HG03039 (cell line): ENCODE measurements around the gene KRT81.
"Not testable (repeated sequence)": the region's sequence is repeated elsewhere in the genome, so short reads cannot be mapped to it uniquely, and the experiment has no call there.

ENCODE experiments used
- ATAC-seq: cut with Tn5 transposase; IDR thresholded peaks from one replicate; pipeline ENCODE4 v1.9.1; 2021; ENCODE audit warnings: mild to moderate bottlenecking, moderate library complexity; ENCODE audit not compliant: unreplicated experiment

Gene KRT81

GRCh38 chr12:52278575-52279421, 12.5 kb downstream of the KRT81 start:
- peak; percentile 76 for ATAC-seq

GRCh38 chr12:52277486-52278245, 13.7 kb downstream of the KRT81 start:
- no peak for ATAC-seq

- ATAC-seq: no peak
Observed at GRCh38 chr12:52275686-52276085, 15.6 kb downstream of the KRT81 start.

- ATAC-seq: no peak
Observed at GRCh38 chr12:52274521-52275120, 16.7 kb downstream of the KRT81 start, which contains the start of gene KRT86. Gene KRT86, plus strand, starts transcription at chr12:52274645. Its CDS starts 27,272 bp downstream, at chr12:52301917.

GRCh38 chr12:52271158-52271557, 20.2 kb downstream of the KRT81 start:
- no peak for ATAC-seq

- ATAC-seq: no peak
Observed at GRCh38 chr12:52270541-52271070, 20.7 kb downstream of the KRT81 start.

GRCh38 chr12:52268212-52268611, 23.1 kb downstream of the KRT81 start:
- ATAC-seq: no peak

GRCh38 chr12:52267699-52268098, 23.6 kb downstream of the KRT81 start:
- no peak for ATAC-seq

GRCh38 chr12:52267266-52267665, 24.1 kb downstream of the KRT81 start:
- no peak for ATAC-seq

GRCh38 chr12:52266514-52266913, 24.8 kb downstream of the KRT81 start:
- ATAC-seq: no peak

GRCh38 chr12:52264435-52264825, 26.9 kb downstream of the KRT81 start:
- ATAC-seq: no peak

- ATAC-seq: no peak
Observed at GRCh38 chr12:52263761-52264434, 27.4 kb downstream of the KRT81 start.

- ATAC-seq: no peak
Observed at GRCh38 chr12:52262286-52262685, 29.0 kb downstream of the KRT81 start.

GRCh38 chr12:52261208-52261484, 30.2 kb downstream of the KRT81 start:
- no peak for ATAC-seq

- no peak for ATAC-seq
Observed at GRCh38 chr12:52260361-52261207, 30.8 kb downstream of the KRT81 start.

GRCh38 chr12:52259657-52260243, 31.6 kb downstream of the KRT81 start:
- no peak for ATAC-seq

GRCh38 chr12:52258335-52258901, 32.9 kb downstream of the KRT81 start:
- no peak for ATAC-seq

- not testable (repeated sequence) for ATAC-seq
Observed at GRCh38 chr12:52257922-52258321, 33.4 kb downstream of the KRT81 start.

GRCh38 chr12:52257074-52257551, 34.2 kb downstream of the KRT81 start:
- no peak for ATAC-seq
